T-helper 1 cell treated with Interleukin-12 subunit alpha and Interleukin-12 subunit beta and Interleukin-4 antibody, amounts not matched to agents 30 μg/mL and 1 μg/mL, for 36 hours (primary cell): Measurements from ENCODE around the gene ACOT13.
A peak's percentile ranks its signal among the peaks of the same experiment; 100 is the strongest.
"Not testable (repeated sequence)": the region's sequence is repeated elsewhere in the genome, so short reads cannot be mapped to it uniquely, and the experiment has no call there.

Source experiments
- H3K27ac Mint-ChIP-seq: one replicate; pipeline ENCODE4 v1.8.0; 2021; ENCODE audit warnings: mild to moderate bottlenecking, mixed read lengths
- H3K27me3 Mint-ChIP-seq: one replicate; pipeline ENCODE4 v1.8.0; 2021; ENCODE audit warnings: low read depth, mixed read lengths
- H3K36me3 Mint-ChIP-seq: one replicate; pipeline ENCODE4 v1.8.0; 2021; ENCODE audit warnings: low read depth, mixed read lengths
- H3K4me1 Mint-ChIP-seq: one replicate; pipeline ENCODE4 v1.8.0; 2021; ENCODE audit warnings: low read depth, mixed read lengths
- H3K4me3 Mint-ChIP-seq: one replicate; pipeline ENCODE4 v1.8.0; 2021; ENCODE audit warnings: mild to moderate bottlenecking, moderate library complexity, mixed read lengths
- H3K9me3 Mint-ChIP-seq: one replicate; pipeline ENCODE4 v1.8.0; 2021; ENCODE audit warnings: mixed read lengths

Gene ACOT13

GRCh38 chr6:24668997-24669361, 2.1 kb downstream of the ACOT13 start:
- Mint-ChIP-seq H3K27me3 (no peaks in the 10 kb centered on the region), H3K9me3 (peaks cover 39% of the 10 kb centered on the region), H3K36me3 (peaks cover 38% of the 10 kb centered on the region), H3K27ac (no peak overlapping the region), H3K4me3 (peak overlapping the region; percentile 4), H3K4me1 (peaks cover 31% of the 10 kb centered on the region)

GRCh38 chr6:24670492-24670891, 3.6 kb downstream of the ACOT13 start:
- Mint-ChIP-seq H3K9me3 (peaks cover 48% of the 10 kb centered on the region), H3K4me1 (peaks cover 18% of the 10 kb centered on the region), H3K36me3 (peaks cover 35% of the 10 kb centered on the region)
- H3K27ac Mint-ChIP-seq, H3K27me3 Mint-ChIP-seq, H3K4me3 Mint-ChIP-seq: not testable (repeated sequence)

GRCh38 chr6:24671077-24671476, 4.2 kb downstream of the ACOT13 start:
- Mint-ChIP-seq H3K9me3 (peaks cover 51% of the 10 kb centered on the region), H3K36me3 (peaks cover 35% of the 10 kb centered on the region), H3K4me1 (peaks cover 15% of the 10 kb centered on the region)
- H3K4me3 Mint-ChIP-seq, H3K27me3 Mint-ChIP-seq, H3K27ac Mint-ChIP-seq: not testable (repeated sequence)

GRCh38 chr6:24672620-24673182, 5.8 kb downstream of the ACOT13 start:
- H3K36me3 Mint-ChIP-seq, result peaks cover 35% of the 10 kb centered on the region
- H3K27me3 Mint-ChIP-seq, result no peaks in the 10 kb centered on the region
- H3K4me3 Mint-ChIP-seq, result no peak overlapping the region
- peaks cover 8% of the 10 kb centered on the region for H3K4me1 Mint-ChIP-seq
- no peak overlapping the region for H3K27ac Mint-ChIP-seq
- H3K9me3 Mint-ChIP-seq, result peaks cover 51% of the 10 kb centered on the region

GRCh38 chr6:24673625-24674024, 6.7 kb downstream of the ACOT13 start:
- H3K27me3 Mint-ChIP-seq, result no peaks in the 10 kb centered on the region
- peaks cover 38% of the 10 kb centered on the region for H3K36me3 Mint-ChIP-seq
- no peak overlapping the region for H3K27ac Mint-ChIP-seq
- peaks cover 5% of the 10 kb centered on the region for H3K4me1 Mint-ChIP-seq
- H3K9me3 Mint-ChIP-seq, result peaks cover 51% of the 10 kb centered on the region
- no peak overlapping the region for H3K4me3 Mint-ChIP-seq

GRCh38 chr6:24678792-24679352, 12.0 kb downstream of the ACOT13 start:
- H3K27me3 Mint-ChIP-seq, H3K4me3 Mint-ChIP-seq, H3K27ac Mint-ChIP-seq, H3K4me1 Mint-ChIP-seq: not testable (repeated sequence)
- peaks cover 13% of the 10 kb centered on the region for H3K9me3 Mint-ChIP-seq
- peaks cover 11% of the 10 kb centered on the region for H3K36me3 Mint-ChIP-seq

- H3K36me3 Mint-ChIP-seq, result peaks cover 5% of the 10 kb centered on the region
- H3K4me1 Mint-ChIP-seq, result peaks cover 3% of the 10 kb centered on the region
- H3K27me3 Mint-ChIP-seq, result no peaks in the 10 kb centered on the region
- no peak overlapping the region for H3K27ac Mint-ChIP-seq
- H3K9me3 Mint-ChIP-seq, result peaks cover 2% of the 10 kb centered on the region
- no peak overlapping the region for H3K4me3 Mint-ChIP-seq
Measured at GRCh38 chr6:24680582-24680981, 13.7 kb downstream of the ACOT13 start.

GRCh38 chr6:24683297-24684296, 16.7 kb downstream of the ACOT13 start:
- Mint-ChIP-seq H3K4me1 (peaks cover 4% of the 10 kb centered on the region), H3K27me3 (no peaks in the 10 kb centered on the region), H3K9me3 (no peaks in the 10 kb centered on the region), H3K4me3 (no peak overlapping the region), H3K27ac (no peak overlapping the region), H3K36me3 (peaks cover 5% of the 10 kb centered on the region)

GRCh38 chr6:24686408-24686807, 19.5 kb downstream of the ACOT13 start:
- peaks cover 4% of the 10 kb centered on the region for H3K4me1 Mint-ChIP-seq
- H3K9me3 Mint-ChIP-seq, result no peaks in the 10 kb centered on the region
- no peaks in the 10 kb centered on the region for H3K27me3 Mint-ChIP-seq
- H3K4me3 Mint-ChIP-seq, result no peak overlapping the region
- no peak overlapping the region for H3K27ac Mint-ChIP-seq
- H3K36me3 Mint-ChIP-seq, result peaks cover 5% of the 10 kb centered on the region

- no peak overlapping the region for H3K27ac Mint-ChIP-seq
- peaks cover 5% of the 10 kb centered on the region for H3K36me3 Mint-ChIP-seq
- H3K4me3 Mint-ChIP-seq, result no peak overlapping the region
- H3K9me3 Mint-ChIP-seq, result no peaks in the 10 kb centered on the region
- peaks cover 2% of the 10 kb centered on the region for H3K4me1 Mint-ChIP-seq
- no peaks in the 10 kb centered on the region for H3K27me3 Mint-ChIP-seq
Measured at GRCh38 chr6:24686946-24687345, 20.1 kb downstream of the ACOT13 start.

- H3K9me3 Mint-ChIP-seq, result no peaks in the 10 kb centered on the region
Measured at GRCh38 chr6:24689964-24690363, 23.1 kb downstream of the ACOT13 start.

GRCh38 chr6:24690593-24690992, 23.7 kb downstream of the ACOT13 start:
- Mint-ChIP-seq H3K4me3 (no peak overlapping the region), H3K4me1 (peaks cover 10% of the 10 kb centered on the region), H3K27ac (no peak overlapping the region), H3K36me3 (peaks cover 7% of the 10 kb centered on the region), H3K27me3 (no peaks in the 10 kb centered on the region), H3K9me3 (no peaks in the 10 kb centered on the region)

More at GRCh38 chr6:24689964-24690363, 23.1 kb downstream of the ACOT13 start:
- peaks cover 5% of the 10 kb centered on the region for H3K36me3 Mint-ChIP-seq
- peaks cover 7% of the 10 kb centered on the region for H3K4me1 Mint-ChIP-seq
- no peak overlapping the region for H3K4me3 Mint-ChIP-seq
- no peak overlapping the region for H3K27ac Mint-ChIP-seq
- H3K27me3 Mint-ChIP-seq, result no peaks in the 10 kb centered on the region

- peaks cover 10% of the 10 kb centered on the region for H3K4me1 Mint-ChIP-seq
- H3K27ac Mint-ChIP-seq, result no peak overlapping the region
- H3K9me3 Mint-ChIP-seq, result no peaks in the 10 kb centered on the region
- H3K4me3 Mint-ChIP-seq, result no peak overlapping the region
- peaks cover 7% of the 10 kb centered on the region for H3K36me3 Mint-ChIP-seq
- H3K27me3 Mint-ChIP-seq, result no peaks in the 10 kb centered on the region
Measured at GRCh38 chr6:24691550-24691949, 24.7 kb downstream of the ACOT13 start.

GRCh38 chr6:24692003-24692402, 25.1 kb downstream of the ACOT13 start:
- peaks cover 7% of the 10 kb centered on the region for H3K36me3 Mint-ChIP-seq
- H3K27ac Mint-ChIP-seq, result no peak overlapping the region
- no peak overlapping the region for H3K4me3 Mint-ChIP-seq
- no peaks in the 10 kb centered on the region for H3K27me3 Mint-ChIP-seq
- H3K4me1 Mint-ChIP-seq, result peaks cover 9% of the 10 kb centered on the region
- H3K9me3 Mint-ChIP-seq, result no peaks in the 10 kb centered on the region

GRCh38 chr6:24692415-24692814, 25.5 kb downstream of the ACOT13 start:
- H3K27ac Mint-ChIP-seq, result no peak overlapping the region
- no peak overlapping the region for H3K4me3 Mint-ChIP-seq
- peaks cover 9% of the 10 kb centered on the region for H3K4me1 Mint-ChIP-seq
- no peaks in the 10 kb centered on the region for H3K27me3 Mint-ChIP-seq
- peaks cover 3% of the 10 kb centered on the region for H3K36me3 Mint-ChIP-seq
- H3K9me3 Mint-ChIP-seq, result no peaks in the 10 kb centered on the region
